Ishikawa (cell line): ENCODE data around the gene HTT.

Experiments used
- CEBPB ChIP-seq: IDR thresholded peaks from 2 replicates; pipeline ENCODE4 v1.6.1; 2012
- CREB1 ChIP-seq: IDR thresholded peaks from 2 replicates; pipeline ENCODE4 v1.6.1; 2012; ENCODE audit warnings: low read depth
- EGR1 ChIP-seq: IDR thresholded peaks from 2 replicates; pipeline ENCODE4 v1.6.1; 2012
- EP300 ChIP-seq: IDR thresholded peaks from 2 replicates; pipeline ENCODE4 v1.6.1; 2012; ENCODE audit warnings: borderline replicate concordance
- FOXM1 ChIP-seq: IDR thresholded peaks from 2 replicates; pipeline ENCODE4 v1.6.1; 2012; ENCODE audit warnings: low read depth, borderline replicate concordance
- MAX ChIP-seq: IDR thresholded peaks from 2 replicates; pipeline ENCODE4 v1.6.1; 2012
- NFIC ChIP-seq: IDR thresholded peaks from 2 replicates; pipeline ENCODE4 v1.6.1; 2012
- RAD21 ChIP-seq: IDR thresholded peaks from 2 replicates; pipeline ENCODE4 v1.6.1; 2012; ENCODE audit warnings: low read depth
- REST ChIP-seq: IDR thresholded peaks from 2 replicates; pipeline ENCODE4 v1.6.1; 2012; ENCODE audit warnings: low read depth, mild to moderate bottlenecking
- TAF1 ChIP-seq: IDR thresholded peaks from 2 replicates; pipeline ENCODE4 v1.6.1; 2012; ENCODE audit warnings: low read depth, mild to moderate bottlenecking
- TCF12 ChIP-seq: IDR thresholded peaks from 2 replicates; pipeline ENCODE4 v1.6.1; 2012; ENCODE audit warnings: low read depth
- TEAD4 ChIP-seq: IDR thresholded peaks from 2 replicates; pipeline ENCODE4 v1.6.1; 2012
- USF1 ChIP-seq: IDR thresholded peaks from 2 replicates; pipeline ENCODE4 v1.6.1; 2012
- YY1 ChIP-seq: IDR thresholded peaks from 2 replicates; pipeline ENCODE4 v1.6.1; 2012; ENCODE audit warnings: low read depth
- ZBTB7A ChIP-seq: IDR thresholded peaks from 2 replicates; pipeline ENCODE4 v1.6.1; 2012; ENCODE audit warnings: low read depth

Gene HTT

GRCh38 chr4:3130826-3131225, 56.3 kb downstream of the HTT start:
- TF ChIP-seq TCF12 (no peak), REST (no peak), TEAD4 (no peak), EP300 (no peak), RAD21 (no peak), ZBTB7A (no peak), CREB1 (no peak), USF1 (no peak), EGR1 (no peak), NFIC (no peak), YY1 (no peak), FOXM1 (no peak), MAX (no peak), CEBPB (no peak), TAF1 (no peak)

GRCh38 chr4:3134201-3134600, 59.7 kb downstream of the HTT start:
- TF ChIP-seq TEAD4 (no peak), YY1 (no peak), REST (no peak), TCF12 (no peak), NFIC (no peak), EGR1 (no peak), CREB1 (no peak), USF1 (no peak)

- no peak for TF ChIP-seq MAX
- TF ChIP-seq TEAD4, result no peak
- no peak for TF ChIP-seq TCF12
- TF ChIP-seq CREB1, result no peak
- TF ChIP-seq EP300, result no peak
- TF ChIP-seq REST, result no peak
- no peak for TF ChIP-seq EGR1
- no peak for TF ChIP-seq NFIC
- TF ChIP-seq CEBPB, result no peak
- TF ChIP-seq ZBTB7A, result no peak
- TF ChIP-seq RAD21, result no peak
- no peak for TF ChIP-seq USF1
- no peak for TF ChIP-seq YY1
Observed at GRCh38 chr4:3135155-3136011, 60.9 kb downstream of the HTT start.

- no peak for TF ChIP-seq TCF12
- TF ChIP-seq MAX, result no peak
- no peak for TF ChIP-seq NFIC
- no peak for TF ChIP-seq EP300
- no peak for TF ChIP-seq YY1
- no peak for TF ChIP-seq TAF1
- no peak for TF ChIP-seq USF1
- no peak for TF ChIP-seq EGR1
- TF ChIP-seq TEAD4, result no peak
- TF ChIP-seq CEBPB, result no peak
- TF ChIP-seq RAD21, result no peak
- no peak for TF ChIP-seq REST
- no peak for TF ChIP-seq ZBTB7A
Observed at GRCh38 chr4:3136454-3136853, 62.0 kb downstream of the HTT start.
